HL-60 (cell line): Measurements from ENCODE around the gene NAPB.

Experiments
- CTCF ChIP-seq: IDR thresholded peaks from one replicate; pipeline ENCODE4 v1.5.1; 2011; ENCODE audit warnings: low read length, control low read depth, inconsistent platforms; ENCODE audit not compliant: insufficient read depth
- GABPA ChIP-seq: IDR thresholded peaks from 2 replicates; pipeline ENCODE4 v1.6.1; 2012; ENCODE audit warnings: low read depth
- POLR2AphosphoS5 ChIP-seq: IDR thresholded peaks from 2 replicates; pipeline ENCODE4 v1.6.1; 2012; ENCODE audit warnings: low read depth
- REST ChIP-seq: IDR thresholded peaks from 2 replicates; pipeline ENCODE4 v1.6.1; 2012; ENCODE audit warnings: low read depth; ENCODE audit not compliant: insufficient replicate concordance
- SPI1 ChIP-seq: IDR thresholded peaks from 2 replicates; pipeline ENCODE4 v1.6.1; 2012; ENCODE audit warnings: low read depth, mild to moderate bottlenecking, borderline replicate concordance

GRCh38 chr20:23433628-23434027, 12.3 kb upstream of the NAPB start:
- TF ChIP-seq POLR2AphosphoS5 (no peak), CTCF (no peak), GABPA (no peak), REST (no peak), SPI1 (no peak)
